Measurements from ENCODE around the gene FDXR. TPM values are rescaled to one million over a fixed set of nuclear protein-coding genes. Genes with fewer than 3 reads are reported as not detected.

FDXR gene
- polyA plus RNA-seq, 3 donors = 5.9 to 7.2 (median 6.6) TPM

DNA sequence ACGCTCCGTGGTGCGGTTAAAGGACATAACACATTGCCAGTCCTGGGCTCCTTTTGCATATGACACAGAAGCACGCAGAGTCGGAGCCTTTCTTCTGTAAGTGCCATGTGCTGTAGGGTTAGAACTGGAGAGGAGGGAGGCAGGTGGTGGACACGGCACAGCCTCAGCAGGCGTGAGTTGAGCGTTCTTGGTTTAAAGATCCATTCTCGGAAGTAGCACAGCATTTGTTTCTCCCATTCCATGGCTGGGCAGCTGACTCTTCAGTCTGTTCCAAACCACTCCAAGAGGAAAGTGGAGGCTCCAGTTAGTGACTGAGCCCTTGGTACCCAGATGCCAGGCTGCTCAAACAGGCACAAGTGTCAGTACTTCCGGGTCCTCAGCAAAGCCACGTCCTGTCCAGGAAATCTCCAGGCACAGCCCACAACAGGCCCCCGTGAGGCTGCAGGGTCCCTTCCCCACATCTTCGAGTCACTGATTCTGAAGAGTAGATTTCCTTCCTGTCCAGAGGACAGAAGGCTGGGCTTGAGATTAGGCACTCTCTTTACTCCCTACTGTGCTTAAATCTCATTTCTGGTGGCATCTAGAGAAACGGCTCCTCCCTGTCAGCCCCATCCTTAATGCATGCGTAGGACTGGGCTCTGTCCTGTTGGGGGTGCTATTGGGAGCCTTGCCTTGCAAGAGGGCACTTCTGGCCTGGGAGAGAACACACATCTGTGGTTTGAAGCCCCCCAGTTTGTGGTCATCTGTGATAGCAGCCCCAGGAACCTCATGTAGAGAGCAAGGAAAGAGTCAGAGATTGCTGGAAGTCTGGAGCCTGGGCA lies 57.0 kb downstream of the FDXR start:
- no peak for DNase-seq (ENCODE audit: low read depth in 3 of 3, low spot score in 2 of 3)

DNA sequence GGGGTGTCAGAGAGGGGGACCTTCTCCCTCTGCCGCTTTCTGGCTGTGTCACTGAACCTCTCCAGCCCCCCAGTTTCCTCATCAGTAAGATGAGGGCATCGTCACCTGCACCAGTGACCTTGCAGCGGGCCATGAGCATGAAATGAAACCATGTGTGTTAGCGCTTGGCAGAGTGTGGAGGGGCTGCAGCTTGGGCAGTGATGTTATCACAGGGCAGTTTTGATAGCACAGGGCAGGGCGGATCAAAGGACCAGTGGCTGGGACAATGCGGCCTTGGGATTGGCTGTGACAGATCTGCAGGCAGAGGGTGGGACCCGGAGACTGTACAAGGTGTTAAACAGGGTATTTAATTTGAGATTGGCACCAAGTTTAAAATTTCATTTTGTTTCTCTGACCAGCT lies 57.7 kb downstream of the FDXR start:
- no peak for DNase-seq (ENCODE audit: low read depth in 3 of 3, low spot score in 2 of 3)

DNA sequence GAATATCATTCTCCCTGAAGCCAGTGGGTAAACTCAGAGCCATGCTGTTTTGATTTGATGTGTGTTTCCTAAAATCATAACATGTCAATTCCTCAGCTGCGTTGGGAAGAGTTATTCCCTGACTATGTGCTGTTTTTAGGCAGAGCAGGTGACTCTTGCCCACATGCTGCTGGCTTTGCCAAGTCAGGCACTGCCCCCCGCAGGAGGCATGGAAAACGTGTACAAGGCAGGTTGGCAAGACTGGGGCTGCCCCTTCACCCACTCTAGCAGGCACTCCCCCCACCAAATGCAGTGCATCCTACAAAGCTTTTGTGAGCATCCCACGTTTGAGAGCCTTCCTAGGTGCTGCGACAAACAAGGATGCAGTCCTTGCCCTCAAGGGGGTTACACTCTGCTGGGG lies 58.3 kb downstream of the FDXR start:
- no peak for DNase-seq (ENCODE audit: low read depth in 3 of 3, low spot score in 2 of 3)

Other genes with a start within 250 kb of the FDXR start
- under 1 TPM; 0.10 to 0.29 (median 0.11) TPM for gene CD300E, start 249.3 kb downstream of the FDXR start, polyA plus RNA-seq (ENCODE audit: insufficient read length in 3 of 3)
- under 1 TPM; 0.32 to 0.57 (median 0.37) TPM for gene CD300LF, start 160.1 kb downstream of the FDXR start, polyA plus RNA-seq (ENCODE audit: insufficient read length in 3 of 3)
- gene RAB37, start 135.7 kb downstream of the FDXR start, polyA plus RNA-seq (ENCODE audit: insufficient read length in 3 of 3) = 1 to 10 TPM; 4.8 to 5.7 (median 5.6) TPM
- gene NHERF1, start 124.4 kb downstream of the FDXR start, polyA plus RNA-seq (ENCODE audit: insufficient read length in 3 of 3) = 100 to 1,000 TPM; 148 to 190 (median 161) TPM
- gene NAT9, start 96.6 kb downstream of the FDXR start, polyA plus RNA-seq (ENCODE audit: insufficient read length in 3 of 3) = 10 to 100 TPM; 39.3 to 41.1 (median 39.9) TPM
- gene GRIN2C, start 13.1 kb downstream of the FDXR start, polyA plus RNA-seq (ENCODE audit: insufficient read length in 3 of 3) = under 1 TPM; 0.10 to 0.14 (median 0.13) TPM
- under 1 TPM; 0.15 to 0.33 (median 0.29) TPM for gene FADS6, start 20.6 kb upstream of the FDXR start, polyA plus RNA-seq (ENCODE audit: insufficient read length in 3 of 3)
- gene USH1G, start 50.3 kb upstream of the FDXR start, polyA plus RNA-seq (ENCODE audit: insufficient read length in 3 of 3) = under 1 TPM; 0.65 to 0.78 (median 0.67) TPM
- gene OTOP2, start 51.3 kb upstream of the FDXR start, polyA plus RNA-seq (ENCODE audit: insufficient read length in 3 of 3) = not detected
- not detected for gene OTOP3, start 62.9 kb upstream of the FDXR start, polyA plus RNA-seq (ENCODE audit: insufficient read length in 3 of 3)
- 10 to 100 TPM; 10.4 to 13.1 (median 10.7) TPM for gene HID1, start 99.8 kb upstream of the FDXR start, polyA plus RNA-seq (ENCODE audit: insufficient read length in 3 of 3)
- gene CDR2L, start 114.6 kb upstream of the FDXR start, polyA plus RNA-seq (ENCODE audit: insufficient read length in 3 of 3) = 1 to 10 TPM; 7.3 to 8.6 (median 7.7) TPM
- 10 to 100 TPM; 24.1 to 28.1 (median 27.5) TPM for gene MRPL58, start 139.7 kb upstream of the FDXR start, polyA plus RNA-seq (ENCODE audit: insufficient read length in 3 of 3)
- gene ATP5PD, start 174.0 kb upstream of the FDXR start, polyA plus RNA-seq (ENCODE audit: insufficient read length in 3 of 3) = 100 to 1,000 TPM; 344 to 358 (median 352) TPM
- gene KCTD2, start 174.2 kb upstream of the FDXR start, polyA plus RNA-seq (ENCODE audit: insufficient read length in 3 of 3) = 10 to 100 TPM; 32.4 to 33.9 (median 33.3) TPM
- gene SLC16A5, start 215.0 kb upstream of the FDXR start, polyA plus RNA-seq (ENCODE audit: insufficient read length in 3 of 3) = 10 to 100 TPM; 21.1 to 24.8 (median 23.6) TPM
- gene ARMC7, start 237.0 kb upstream of the FDXR start, polyA plus RNA-seq (ENCODE audit: insufficient read length in 3 of 3) = 10 to 100 TPM; 15.4 to 18.8 (median 16.3) TPM